ENCODE data around the gene SLC12A7. TPM values are rescaled to one million over a fixed set of nuclear protein-coding genes. Genes with fewer than 3 reads are reported as not detected.

Gene SLC12A7
- total RNA-seq, 2 donors from 2014 or later, result 58.9 to 61.6 TPM

DNA sequence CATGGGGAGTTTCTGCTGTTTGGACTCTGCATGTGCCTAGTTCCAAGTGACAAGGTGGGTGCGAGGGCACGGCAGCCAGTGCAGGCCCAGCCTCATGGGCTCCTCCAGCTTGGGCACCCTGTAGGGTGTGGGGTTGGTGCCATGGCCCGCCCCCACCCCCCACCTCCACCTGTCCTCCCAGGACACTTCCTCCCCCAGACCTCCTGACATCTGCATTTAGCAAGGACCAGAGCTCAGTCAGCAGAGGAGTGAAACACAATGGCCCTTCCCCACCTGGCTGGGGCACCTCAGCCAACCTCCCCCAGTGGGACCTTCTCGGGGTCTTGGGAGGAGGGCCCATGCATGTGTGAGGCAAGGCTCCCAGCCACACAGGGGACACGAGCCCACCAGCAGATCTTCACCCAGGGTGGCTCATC lies 105.2 kb downstream of the SLC12A7 start:
- H3K9ac ChIP-seq (ENCODE audit: extremely low read depth, low read length, poor library complexity, severe bottlenecking), result no peak overlapping the region
- no peaks in the 10 kb centered on the region for H3K36me3 ChIP-seq (ENCODE audit: control insufficient read depth, insufficient read depth, low read length)
- peaks cover 70% of the 10 kb centered on the region for H3K27me3 Mint-ChIP-seq (ENCODE audit: insufficient read depth)
- 93 to 100% methylated on average over 1 to 5 of the region's 5 CpGs for WGBS, 2 experiments (ENCODE audit: insufficient coverage in 1 of 2, insufficient read length in 1 of 2)
- H3K4me3 ChIP-seq (ENCODE audit: low read length), result no peak overlapping the region
- no peaks in the 10 kb centered on the region for H3K9me3 ChIP-seq (ENCODE audit: control insufficient read depth, low read length)
- H3K27me3 ChIP-seq (ENCODE audit: control insufficient read depth, insufficient read depth, low read length, poor library complexity, severe bottlenecking), result peaks cover 83% of the 10 kb centered on the region
- H3K27ac ChIP-seq (ENCODE audit: low read depth, low read length), result no peak overlapping the region
- peaks cover 20% of the 10 kb centered on the region for H3K4me1 Mint-ChIP-seq
- peak; percentile 42 for DNase-seq
- TF ChIP-seq CTCF (conservative IDR thresholded peaks at IDR 0.05), result no peak
- no peaks in the 10 kb centered on the region for H3K9me3 Mint-ChIP-seq
- H3K4me1 ChIP-seq (ENCODE audit: control insufficient read depth, insufficient read depth, low read length), result no peaks in the 10 kb centered on the region
- H3K27ac Mint-ChIP-seq, result no peak overlapping the region
- H3K4me3 Mint-ChIP-seq, result no peak overlapping the region
- no peaks in the 10 kb centered on the region for H3K36me3 Mint-ChIP-seq (ENCODE audit: low read depth)

GRCh38 chr5:1005904-1006655 lies 105.8 kb downstream of the SLC12A7 start:
- Mint-ChIP-seq H3K27me3 (ENCODE audit: insufficient read depth) (peaks cover 74% of the 10 kb centered on the region), H3K4me3 (no peak overlapping the region), H3K4me1 (peaks cover 18% of the 10 kb centered on the region), H3K27ac (no peak overlapping the region), H3K36me3 (ENCODE audit: low read depth) (no peaks in the 10 kb centered on the region), H3K9me3 (no peaks in the 10 kb centered on the region)
- peak; percentile 39 for DNase-seq
- Histone ChIP-seq H3K9me3 (ENCODE audit: control insufficient read depth, low read length) (no peaks in the 10 kb centered on the region), H3K4me1 (ENCODE audit: control insufficient read depth, insufficient read depth, low read length) (no peaks in the 10 kb centered on the region), H3K36me3 (ENCODE audit: control insufficient read depth, insufficient read depth, low read length) (no peaks in the 10 kb centered on the region), H3K27ac (ENCODE audit: low read depth, low read length) (no peak overlapping the region), H3K9ac (ENCODE audit: extremely low read depth, low read length, poor library complexity, severe bottlenecking) (no peak overlapping the region), H3K4me3 (ENCODE audit: low read length) (no peak overlapping the region), H3K27me3 (ENCODE audit: control insufficient read depth, insufficient read depth, low read length, poor library complexity, severe bottlenecking) (peaks cover 88% of the 10 kb centered on the region)
- WGBS, 2 experiments (ENCODE audit: insufficient coverage in 1 of 2, insufficient read length in 1 of 2), result 93 to 95% methylated on average over 5 to 13 of the region's 13 CpGs
- TF ChIP-seq CTCF (conservative IDR thresholded peaks at IDR 0.05), result no peak

GRCh38 chr5:1005249-1005851 lies 106.5 kb downstream of the SLC12A7 start:
- Histone ChIP-seq H3K9me3 (ENCODE audit: control insufficient read depth, low read length) (no peaks in the 10 kb centered on the region), H3K4me3 (ENCODE audit: low read length) (peak overlapping the region; percentile 58), H3K9ac (ENCODE audit: extremely low read depth, low read length, poor library complexity, severe bottlenecking) (no peak overlapping the region), H3K27ac (ENCODE audit: low read depth, low read length) (no peak overlapping the region), H3K36me3 (ENCODE audit: control insufficient read depth, insufficient read depth, low read length) (no peaks in the 10 kb centered on the region), H3K27me3 (ENCODE audit: control insufficient read depth, insufficient read depth, low read length, poor library complexity, severe bottlenecking) (peaks cover 91% of the 10 kb centered on the region), H3K4me1 (ENCODE audit: control insufficient read depth, insufficient read depth, low read length) (no peaks in the 10 kb centered on the region)
- no peak for TF ChIP-seq CTCF (conservative IDR thresholded peaks at IDR 0.05)
- peaks cover 77% of the 10 kb centered on the region for H3K27me3 Mint-ChIP-seq (ENCODE audit: insufficient read depth)
- H3K36me3 Mint-ChIP-seq (ENCODE audit: low read depth), result no peaks in the 10 kb centered on the region
- no peak for DNase-seq
- peak overlapping the region; percentile 53 for H3K4me3 Mint-ChIP-seq
- peaks cover 11% of the 10 kb centered on the region for H3K4me1 Mint-ChIP-seq
- WGBS, 2 experiments (ENCODE audit: insufficient coverage in 1 of 2, insufficient read length in 1 of 2), result 53 to 73% methylated on average over 18 to 47 of the region's 47 CpGs
- no peaks in the 10 kb centered on the region for H3K9me3 Mint-ChIP-seq
- H3K27ac Mint-ChIP-seq, result no peak overlapping the region

Measured in endodermal cell (in vitro differentiated cells).